Subcutaneous adipose tissue (tissue), 4 donors: ENCODE results near the gene SELE. TPM values are rescaled to one million over a fixed set of nuclear protein-coding genes. Genes with fewer than 3 reads are reported as not detected.

Experiments used
- CTCF ChIP-seq: fragments of 450-650 bp; IDR thresholded peaks from one replicate; pipeline ENCODE4 v1.5.1; 2016; ENCODE audit warnings: low read depth, mild to moderate bottlenecking, control low read depth, antibody characterized with exemption, moderate library complexity
- total RNA-seq, 4 donors: library from RNA; depleted of rRNA; stranded (reverse); fragments of >200 nt; gene quantifications; one replicate each; pipeline ENCODE4 v1.1.0, GENCODE V29; 2016

The SELE gene
- total RNA-seq, 4 donors from 2014 or later: 0.19 to 1.8 (median 0.33) TPM; not detected in 1

- TF ChIP-seq CTCF: no peak
These were observed 9.7 kb downstream of the SELE start for GRCh38 chr1:169724168-169724567.

GRCh38 chr1:169723763-169724162, 10.1 kb downstream of the SELE start:
- TF ChIP-seq CTCF: no peak

- no peak for TF ChIP-seq CTCF
These were observed 11.1 kb downstream of the SELE start for GRCh38 chr1:169722779-169723178.

GRCh38 chr1:169712309-169712631, 21.6 kb downstream of the SELE start:
- no peak for TF ChIP-seq CTCF

GRCh38 chr1:169711469-169712308, 22.2 kb downstream of the SELE start, which contains the start of gene SELL:
Gene SELL, minus strand, starts transcription at chr1:169711620. Its CDS starts 122 bp downstream, at chr1:169711498.
- TF ChIP-seq CTCF: no peak

GRCh38 chr1:169708647-169709046, 25.2 kb downstream of the SELE start:
- no peak for TF ChIP-seq CTCF

GRCh38 chr1:169707912-169708604, 25.8 kb downstream of the SELE start:
- no peak for TF ChIP-seq CTCF
